Adrenal gland (tissue), 12 donors: Measurements from ENCODE around the gene SLC17A7. TPM values are rescaled to one million over a fixed set of nuclear protein-coding genes. Genes with fewer than 3 reads are reported as not detected.

ENCODE experiments used
- DNase-seq, 7 donors: peaks; one replicate each; pipeline ENCODE4 v3.0.0-alpha.2; 2019 to 2020
- H3K27ac ChIP-seq, 5 donors: fragments of 200-600 bp; sonication (generic) in 4 of 5; 1 replicate in 3 of 5; 2 replicates in 2 of 5; pipeline versions ENCODE4 v1.5.1 to v1.8.0; 2016 to 2020; ENCODE audit warnings: mild to moderate bottlenecking in 1 of 5
- H3K27me3 ChIP-seq: fragments of 200-600 bp; 2 replicates; pipeline ENCODE4 v1.8.0; 2021
- H3K36me3 ChIP-seq, 2 donors: fragments of 200-600 bp; replicated peaks in 1 of 2; 1 replicate in 1 of 2; 2 replicates in 1 of 2; pipeline versions ENCODE4 v1.5.1 to v1.8.0; 2018 to 2022
- H3K4me1 ChIP-seq, 2 donors: fragments of 200-600 bp; replicated peaks in 1 of 2; 1 replicate in 1 of 2; 2 replicates in 1 of 2; pipeline versions ENCODE4 v1.5.1 to v1.8.0; 2018 to 2021
- H3K4me3 ChIP-seq, 4 donors: fragments of 200-600 bp; sonication (generic) in 3 of 4; one replicate each; pipeline ENCODE4 v1.5.1; 2016 to 2018
- H3K9me3 ChIP-seq, 3 donors: fragments of 200-600 bp; sonication (generic) in 1 of 3; replicated peaks in 1 of 3; 1 replicate in 2 of 3; 2 replicates in 1 of 3; pipeline versions ENCODE4 v1.5.1 to v1.8.0; 2016 to 2021
- POLR2A ChIP-seq, 2 donors: fragments of 450-650 bp; IDR thresholded peaks; one replicate each; pipeline ENCODE4 v1.6.1; 2017; ENCODE audit warnings: antibody characterized with exemption in 2 of 2, mild to moderate bottlenecking in 2 of 2, moderate library complexity in 1 of 2
- WGBS, 4 donors: extraction: QIAGEN DNeasy Blood & Tissue Kit in 2 of 4; methylation state at CpG; one replicate each; pipeline versions ENCODE4 v1.1.5 to v1.1.7; 2013 to 2017; 5-methylcytosine and 5-hydroxymethylcytosine counted together
- intact Hi-C, 2 donors: fragments of 100-400 bp; cut with DNase I; formaldehyde crosslinking; loops; one replicate each; pipeline versions ENCODE4 v1.14.1 to v1.15.0; 2022 to 2023
- polyA plus RNA-seq, 3 donors: library from polyadenylated mRNA; stranded (reverse); fragments of 200-250 nt in 2 of 3; fragments of 350-450 nt in 1 of 3; fragmentation: Illumina TruSeq in 1 of 3; extraction: RNeasy Lipid Tissue Mini Kit (QIAGEN cat#74804) in 1 of 3; gene quantifications; one replicate each; pipeline ENCODE4 v1.2.3, GENCODE V29; 2013 to 2014
- total RNA-seq, 9 donors: library from RNA; depleted of rRNA in 4 of 9; stranded (reverse); fragments of >200 nt in 4 of 9; fragments of 120-200 nt in 1 of 9; fragmentation: NEBNext Ultra II Directional in 1 of 9; extraction: Animal tissue kit (Norgen Biotek cat#: 25700) in 1 of 9; gene quantifications; one replicate each; pipeline versions ENCODE4 v1.1.0 to v1.2.4, GENCODE V29; 2013 to 2023
- TF ChIP-seq, protein P1 (sequence below), 6 experiments: fragments of 450-650 bp in 4 of 6; fragments of 200-600 bp in 2 of 6; sonication (generic) in 1 of 6; IDR thresholded peaks; 1 replicate in 5 of 6; 2 replicates in 1 of 6; pipeline versions ENCODE4 v1.5.1 to v1.8.0; 2016 to 2021; ENCODE audit warnings: antibody characterized with exemption in 6 of 6, mild to moderate bottlenecking in 2 of 6, moderate library complexity in 1 of 6
- donor health status: healthy with polysubstance abuse.
- donor health status: Bipolar disorder and iron deficiency.
- donor health status: DM: yes; HTN: yes; CAD: no.
- donor health status: DM: no; HTN: no; CAD: no.
- donor health status: DM: no; HTN: no; CAD: no.
- donor health status: DM: yes; HTN: yes; CAD: no.

The SLC17A7 gene
- total and polyA plus RNA-seq, 12 donors, result 0.06 to 9.6 (median 1.2) TPM

DNA sequence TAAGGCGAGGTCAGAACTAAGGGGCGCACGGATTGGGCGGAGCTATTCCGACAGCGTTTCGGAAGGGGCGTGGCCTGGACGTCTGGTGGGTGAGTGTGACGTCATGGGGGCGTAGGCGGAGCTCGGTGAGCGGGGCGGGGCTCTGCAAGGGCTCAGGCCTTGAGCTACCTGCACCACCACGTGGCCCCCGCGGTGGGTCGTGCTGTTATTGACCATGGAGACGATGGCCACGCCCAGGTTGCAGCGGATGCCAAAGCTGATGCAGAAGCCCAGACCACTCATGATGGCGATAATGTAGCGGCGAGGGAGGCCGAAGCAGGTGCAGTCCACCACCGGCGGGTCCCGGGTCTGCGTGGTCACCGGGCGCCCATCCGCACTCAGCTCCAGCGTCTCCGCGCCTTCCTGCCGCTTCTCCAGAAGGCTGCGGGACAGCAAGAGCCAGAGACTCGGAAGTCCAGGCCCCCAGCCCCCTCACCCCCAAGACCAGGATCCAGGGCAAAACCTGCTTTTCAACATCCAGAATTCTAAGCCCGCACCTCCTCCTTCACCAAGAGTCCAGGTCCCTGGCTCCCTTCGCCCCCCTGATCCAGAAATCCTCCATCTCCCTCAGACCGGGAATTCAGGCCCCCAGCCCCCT lies 4.8 kb downstream of the SLC17A7 start:
- intact Hi-C loops, result no loop called here
- H3K27me3 ChIP-seq, result peaks cover 60% of the 10 kb centered on the region

DNA sequence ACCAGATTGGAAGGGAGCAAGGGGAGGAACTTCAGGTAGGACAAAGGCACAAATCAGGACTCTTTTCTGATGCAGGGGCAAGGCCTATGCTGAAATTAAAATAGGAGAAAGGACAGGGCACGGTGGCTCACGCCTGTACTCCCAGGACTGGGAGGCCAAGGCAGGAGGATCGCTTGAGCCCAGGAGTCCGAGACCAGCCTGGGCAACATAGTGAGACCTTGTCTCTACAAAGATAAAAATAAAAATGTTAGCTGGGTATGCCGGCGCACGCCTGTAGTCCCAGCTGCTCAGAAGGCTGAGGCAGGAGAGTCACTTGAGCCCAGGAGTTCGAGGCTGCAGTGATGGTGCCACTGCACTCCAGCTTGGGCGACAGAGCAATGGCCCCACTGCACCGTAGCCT lies 5.7 kb downstream of the SLC17A7 start:
- peaks cover 69% of the 10 kb centered on the region for H3K27me3 ChIP-seq

More for the DNA sequence above, 4.8 kb downstream of the SLC17A7 start:
- H3K4me1 ChIP-seq, result no peaks in the 10 kb centered on the region
- H3K4me3 ChIP-seq, result no peak overlapping the region
- no peak overlapping the region for H3K27ac ChIP-seq
- TF ChIP-seq, protein P1, sequence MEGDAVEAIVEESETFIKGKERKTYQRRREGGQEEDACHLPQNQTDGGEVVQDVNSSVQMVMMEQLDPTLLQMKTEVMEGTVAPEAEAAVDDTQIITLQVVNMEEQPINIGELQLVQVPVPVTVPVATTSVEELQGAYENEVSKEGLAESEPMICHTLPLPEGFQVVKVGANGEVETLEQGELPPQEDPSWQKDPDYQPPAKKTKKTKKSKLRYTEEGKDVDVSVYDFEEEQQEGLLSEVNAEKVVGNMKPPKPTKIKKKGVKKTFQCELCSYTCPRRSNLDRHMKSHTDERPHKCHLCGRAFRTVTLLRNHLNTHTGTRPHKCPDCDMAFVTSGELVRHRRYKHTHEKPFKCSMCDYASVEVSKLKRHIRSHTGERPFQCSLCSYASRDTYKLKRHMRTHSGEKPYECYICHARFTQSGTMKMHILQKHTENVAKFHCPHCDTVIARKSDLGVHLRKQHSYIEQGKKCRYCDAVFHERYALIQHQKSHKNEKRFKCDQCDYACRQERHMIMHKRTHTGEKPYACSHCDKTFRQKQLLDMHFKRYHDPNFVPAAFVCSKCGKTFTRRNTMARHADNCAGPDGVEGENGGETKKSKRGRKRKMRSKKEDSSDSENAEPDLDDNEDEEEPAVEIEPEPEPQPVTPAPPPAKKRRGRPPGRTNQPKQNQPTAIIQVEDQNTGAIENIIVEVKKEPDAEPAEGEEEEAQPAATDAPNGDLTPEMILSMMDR (IDR thresholded peaks at IDR 0.05), result no peak
- no peak for TF ChIP-seq POLR2A (IDR thresholded peaks at IDR 0.05)
- DNase-seq, result no peak
- H3K9me3 ChIP-seq, result no peaks in the 10 kb centered on the region
- H3K36me3 ChIP-seq, result no peaks in the 10 kb centered on the region
- 8 to 17% (median 15%) methylated on average over 12 to 42 of the region's 42 CpGs for WGBS, 4 donors

DNA sequence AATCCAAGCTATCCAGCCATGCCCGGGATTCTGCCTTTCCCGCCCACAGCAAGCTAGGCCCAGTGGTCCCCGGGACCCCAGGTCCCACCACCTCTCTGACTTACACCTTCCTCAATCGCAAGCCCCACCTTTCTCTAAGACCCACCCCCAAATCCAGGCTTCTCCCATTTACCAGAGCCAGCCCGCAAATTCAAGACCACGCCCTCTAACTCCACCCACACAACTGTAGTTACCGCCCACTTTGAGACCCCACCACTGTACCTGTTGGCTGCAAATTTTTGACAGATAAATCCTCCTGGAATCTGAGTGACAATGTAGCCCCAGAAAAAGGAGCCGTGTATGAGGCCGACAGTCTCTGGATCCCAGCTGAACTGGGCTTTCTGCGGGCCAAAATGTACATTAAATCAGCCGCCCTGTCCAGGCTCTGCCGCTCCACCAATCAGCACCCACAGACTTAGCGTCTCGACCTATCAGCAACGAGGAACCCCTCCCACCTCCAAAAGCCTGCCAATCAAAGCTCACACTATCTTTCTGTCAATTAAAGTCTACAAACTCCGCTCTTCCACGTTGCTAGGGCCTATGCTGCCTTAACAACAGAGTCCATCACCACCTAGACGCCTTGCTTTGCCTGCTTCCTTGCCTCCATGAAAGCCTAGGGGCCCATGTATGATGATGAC lies 6.3 kb downstream of the SLC17A7 start:
- 86 to 89% (median 87%) methylated on average over 18 of the region's 18 CpGs for WGBS, 4 donors
- DNase-seq, result no peak
- Histone ChIP-seq H3K27me3 (peaks cover 72% of the 10 kb centered on the region), H3K4me1 (no peaks in the 10 kb centered on the region), H3K36me3 (no peaks in the 10 kb centered on the region), H3K4me3 (no peak overlapping the region), H3K9me3 (no peaks in the 10 kb centered on the region), H3K27ac (no peak overlapping the region)
- TF ChIP-seq POLR2A (IDR thresholded peaks at IDR 0.05), result no peak
- TF ChIP-seq, protein P1 (IDR thresholded peaks at IDR 0.05), result no peak
- intact Hi-C loops, result no loop called here

More for the DNA sequence above, 5.7 kb downstream of the SLC17A7 start:
- Histone ChIP-seq H3K9me3 (no peaks in the 10 kb centered on the region), H3K4me1 (no peaks in the 10 kb centered on the region), H3K27ac (no peak overlapping the region), H3K36me3 (no peaks in the 10 kb centered on the region), H3K4me3 (no peak overlapping the region)
- TF ChIP-seq POLR2A (IDR thresholded peaks at IDR 0.05), result no peak
- TF ChIP-seq, protein P1 (IDR thresholded peaks at IDR 0.05), result no peak
- WGBS, 4 donors, result 79 to 91% (median 87%) methylated on average over 9 to 10 of the region's 10 CpGs
- DNase-seq, result no peak
- intact Hi-C loops, result no loop called here

DNA sequence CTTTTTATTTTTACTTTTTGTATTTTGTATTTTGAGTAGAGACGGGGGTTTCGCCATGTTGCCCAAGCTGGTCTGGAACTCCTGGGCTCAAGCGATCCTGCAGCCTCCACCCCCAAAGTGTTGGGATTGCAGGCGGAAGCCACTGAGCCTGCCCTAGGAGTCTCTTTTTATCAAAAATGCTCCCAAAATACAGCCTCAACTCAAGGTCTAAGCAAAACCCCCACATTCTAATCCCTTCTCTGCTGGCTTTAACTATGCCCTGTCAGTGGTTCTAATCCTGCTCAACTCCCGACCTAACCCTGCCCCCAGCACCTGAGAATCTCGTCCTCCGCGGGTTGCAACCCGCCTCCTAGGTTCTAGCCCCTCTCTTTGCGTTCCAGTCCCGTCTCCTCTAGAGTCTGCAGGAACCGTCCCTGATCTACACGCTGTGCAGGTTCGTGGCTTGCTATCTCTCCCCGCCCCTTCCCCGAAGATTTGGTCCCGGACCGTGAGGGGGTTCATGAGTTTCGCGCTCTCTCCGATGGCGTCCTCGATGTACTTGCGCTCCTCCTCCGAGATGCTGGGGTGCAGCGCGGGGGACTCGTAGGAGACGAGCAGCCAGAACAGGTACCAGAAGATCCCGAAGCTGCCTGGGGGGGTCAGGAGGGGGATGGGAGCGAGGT lies 8.0 kb downstream of the SLC17A7 start:
- TF ChIP-seq POLR2A (IDR thresholded peaks at IDR 0.05), result no peak
- TF ChIP-seq, protein P1 (IDR thresholded peaks at IDR 0.05), result no peak
- Histone ChIP-seq H3K4me3 (no peak overlapping the region), H3K4me1 (peaks cover 0 to under 1% of the 10 kb centered on the region in 2 donors), H3K27me3 (peaks cover 67% of the 10 kb centered on the region), H3K36me3 (no peaks in the 10 kb centered on the region), H3K27ac (no peak overlapping the region), H3K9me3 (no peaks in the 10 kb centered on the region)
- DNase-seq, result no peak
- intact Hi-C loops, result no loop called here
- 11 to 18% (median 15%) methylated on average over 22 to 31 of the region's 31 CpGs for WGBS, 4 donors
